Jurkat, Clone E6-1 (cell line): ENCODE data around the gene IGFBP1.

Experiments used
- DNase-seq: peaks from one replicate; pipeline ENCODE4 v3.0.0-alpha.2; 2011; ENCODE audit warnings: low read depth, low spot score
- H3K4me3 ChIP-seq: 2 replicates; pipeline ENCODE4 v1.5.1; 2011; ENCODE audit warnings: mild to moderate bottlenecking, low read length, control low read depth, moderate library complexity

The IGFBP1 gene

DNA sequence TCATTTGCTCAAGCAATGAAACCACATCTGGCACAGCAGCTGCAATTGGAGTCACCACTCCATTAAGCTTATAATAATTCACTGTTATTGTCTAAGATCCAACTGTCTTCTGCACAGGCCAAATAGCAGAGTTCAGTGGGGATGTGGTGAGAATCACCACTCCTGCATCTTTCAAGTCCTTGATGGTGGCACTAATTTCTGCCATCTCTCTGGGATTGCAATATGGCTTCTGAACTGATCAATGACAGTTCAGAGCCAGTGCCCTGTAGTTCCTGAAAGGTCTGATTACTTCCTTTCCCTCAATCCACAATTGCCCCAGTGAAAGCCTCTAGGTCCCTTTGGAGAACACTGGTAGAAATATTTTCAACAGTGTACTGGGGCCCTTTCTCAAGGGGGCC is 6.4 kb downstream of the IGFBP1 start:
- DNase-seq = no peak
- no peak overlapping the region for H3K4me3 ChIP-seq

DNA sequence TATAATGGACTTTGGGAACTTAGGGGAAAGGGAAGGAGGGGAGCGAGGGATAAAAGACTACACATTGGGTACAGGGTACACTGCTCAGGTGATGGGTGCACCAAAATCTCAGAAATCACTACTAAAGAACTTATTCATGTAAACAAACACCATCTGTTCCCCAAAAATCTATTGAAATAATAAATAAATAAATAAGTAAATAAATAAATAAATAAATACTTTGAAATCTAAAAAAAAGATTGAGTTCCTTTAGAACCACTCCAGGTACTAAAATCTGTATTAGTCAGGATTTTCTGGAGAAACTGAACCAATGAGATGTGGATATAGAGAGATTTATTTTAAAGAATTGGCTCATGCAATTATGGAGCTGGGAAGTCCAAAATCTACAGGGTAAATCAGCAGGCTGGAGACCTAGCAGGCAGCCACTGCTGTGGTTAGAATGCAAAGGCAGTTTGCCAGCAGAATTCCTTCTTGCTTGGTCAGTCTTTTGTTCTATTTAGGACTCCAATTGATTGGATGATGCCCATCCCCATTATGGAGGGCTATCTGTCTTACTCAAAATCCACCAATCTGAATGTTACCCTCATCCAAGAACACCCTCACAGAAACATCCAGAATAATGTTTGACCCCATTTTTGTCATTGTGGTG is 8.9 kb downstream of the IGFBP1 start:
- no peak overlapping the region for H3K4me3 ChIP-seq
- DNase-seq = no peak

DNA sequence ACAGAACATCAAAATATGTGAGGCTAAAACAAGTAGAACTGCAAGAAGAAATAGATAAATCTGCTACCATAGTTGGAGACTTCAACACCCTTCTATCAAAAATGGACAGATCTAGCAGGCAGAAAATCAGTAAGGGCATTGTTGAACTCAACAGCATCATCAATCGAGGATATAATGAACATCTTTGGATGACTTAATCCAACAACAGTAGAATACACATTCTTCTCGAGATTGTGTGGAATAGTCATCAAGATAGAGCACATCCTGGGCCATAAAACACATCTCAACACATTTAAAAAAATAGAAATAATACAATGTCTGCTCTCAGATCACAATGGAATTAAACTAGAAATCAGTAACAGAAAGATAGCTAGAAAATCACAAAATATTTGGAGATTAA is 9.9 kb downstream of the IGFBP1 start:
- DNase-seq = no peak
- no peak overlapping the region for H3K4me3 ChIP-seq

DNA sequence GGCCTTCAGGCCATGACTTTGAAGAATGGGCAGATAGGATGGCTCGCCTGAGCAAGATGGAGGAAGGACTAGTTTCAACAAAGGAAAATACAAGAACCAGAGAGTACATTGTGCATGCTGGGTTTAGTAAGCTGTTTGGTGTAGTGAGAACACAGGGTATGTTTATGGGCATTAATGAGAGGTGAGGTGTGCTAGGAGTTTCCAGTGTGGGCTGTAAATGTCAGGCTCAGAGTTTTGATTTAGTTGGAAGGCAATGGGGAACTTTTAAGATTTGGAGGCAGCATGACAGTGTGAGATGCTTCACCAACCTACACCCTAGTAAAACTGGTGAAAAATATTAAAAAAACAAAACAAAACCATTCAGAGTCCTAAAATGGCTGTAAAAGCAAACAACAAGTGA is 13.3 kb downstream of the IGFBP1 start:
- DNase-seq = no peak
- no peak overlapping the region for H3K4me3 ChIP-seq

DNA sequence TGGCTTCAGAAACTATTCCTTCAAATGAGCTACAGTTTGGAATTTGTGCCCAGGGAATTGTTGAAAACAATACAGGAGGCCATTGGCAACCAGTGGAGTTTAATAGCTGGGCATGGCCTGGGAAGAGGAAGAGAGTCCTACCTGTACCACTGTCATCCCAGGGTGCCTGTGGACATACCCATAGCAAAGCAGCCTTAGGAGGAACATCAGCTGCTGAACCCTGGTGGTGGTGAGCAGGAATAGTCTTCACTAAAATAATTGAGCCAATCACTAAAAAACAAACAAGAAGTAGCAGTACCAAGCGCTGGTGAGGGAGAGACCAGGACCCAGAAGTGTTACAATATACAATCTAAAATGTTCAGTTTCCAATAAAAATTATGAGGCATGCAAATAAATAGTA is 14.5 kb downstream of the IGFBP1 start:
- H3K4me3 ChIP-seq = no peak overlapping the region

DNA sequence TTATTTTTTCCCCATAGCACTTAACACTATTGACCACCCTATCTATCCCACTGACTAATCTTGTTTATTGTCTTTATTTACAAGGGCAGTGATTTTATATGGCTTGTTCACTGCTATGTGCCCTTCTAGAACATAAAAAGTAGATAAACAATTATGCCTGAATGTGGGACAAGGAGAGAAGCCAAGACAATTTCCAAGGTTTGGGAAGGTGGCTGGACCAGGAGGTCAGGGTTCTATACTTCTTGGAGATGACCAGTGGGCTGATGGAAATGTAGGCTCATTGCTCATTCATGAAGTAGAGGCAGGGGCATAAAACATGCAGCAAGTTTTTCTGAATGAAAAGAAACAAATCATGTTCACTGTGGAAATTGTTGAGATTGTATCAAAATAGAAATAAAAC is 21.3 kb downstream of the IGFBP1 start:
- H3K4me3 ChIP-seq = no peak overlapping the region
- DNase-seq = no peak

More for the DNA sequence above, 14.5 kb downstream of the IGFBP1 start:
- no peak for DNase-seq

DNA sequence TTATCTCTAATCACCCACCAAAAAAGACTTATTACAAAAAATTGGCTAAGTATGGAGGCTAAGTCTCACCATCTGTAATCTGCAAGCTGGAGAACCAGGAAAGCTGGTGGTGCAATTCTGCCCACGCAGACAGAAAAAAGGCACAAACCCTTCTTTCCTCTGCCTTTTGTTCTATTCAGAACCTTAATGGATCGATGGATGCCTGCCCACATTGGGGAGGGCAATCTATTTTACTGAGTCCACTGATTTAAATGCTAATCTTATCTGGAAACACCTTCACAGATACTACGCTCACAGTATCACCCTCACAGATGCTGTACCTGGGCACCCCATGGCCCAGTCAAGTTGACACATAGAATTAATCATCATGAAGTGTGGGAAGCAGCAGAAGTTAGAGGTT is 22.6 kb downstream of the IGFBP1 start:
- DNase-seq = no peak
- H3K4me3 ChIP-seq = no peak overlapping the region

DNA sequence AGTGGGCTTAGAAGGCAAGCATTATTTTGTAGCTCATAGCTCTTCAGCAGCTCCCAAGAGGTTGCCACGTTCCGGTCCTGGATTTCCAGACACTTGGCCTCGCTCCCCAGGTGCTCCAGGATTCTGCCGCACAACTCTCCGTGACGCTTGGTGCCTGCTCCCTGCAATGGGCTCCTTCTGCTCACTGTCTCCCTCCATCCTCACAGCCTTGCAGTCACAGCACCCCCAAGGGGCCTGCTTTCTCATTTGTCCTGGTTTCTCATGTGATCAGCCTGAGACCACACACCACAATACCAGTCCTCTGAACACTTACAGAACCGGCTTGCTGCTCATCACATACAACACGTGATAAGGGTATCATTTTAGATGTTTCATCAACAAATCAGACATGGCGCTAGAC is 23.0 kb downstream of the IGFBP1 start:
- H3K4me3 ChIP-seq = no peak overlapping the region
- no peak for DNase-seq

DNA sequence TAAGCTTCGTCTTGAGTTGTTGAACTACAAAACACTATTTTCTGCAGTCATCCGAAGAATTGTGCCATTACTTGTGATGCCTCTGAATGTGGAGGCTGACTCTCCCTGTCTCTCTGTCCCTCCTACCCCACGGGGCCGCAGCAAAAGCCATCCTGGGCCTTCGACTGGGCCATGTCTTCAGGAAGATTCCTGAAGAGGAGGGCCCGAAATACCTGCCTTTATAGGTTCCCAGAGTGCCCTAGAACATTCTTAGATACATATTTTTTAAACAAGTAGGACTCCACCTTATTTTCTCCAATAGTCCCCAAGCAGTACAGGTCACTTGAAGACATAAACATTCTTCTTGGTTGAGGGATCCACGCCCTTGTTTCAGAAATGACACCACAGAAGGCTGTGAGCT is 24.7 kb downstream of the IGFBP1 start:
- H3K4me3 ChIP-seq = no peak overlapping the region

DNA sequence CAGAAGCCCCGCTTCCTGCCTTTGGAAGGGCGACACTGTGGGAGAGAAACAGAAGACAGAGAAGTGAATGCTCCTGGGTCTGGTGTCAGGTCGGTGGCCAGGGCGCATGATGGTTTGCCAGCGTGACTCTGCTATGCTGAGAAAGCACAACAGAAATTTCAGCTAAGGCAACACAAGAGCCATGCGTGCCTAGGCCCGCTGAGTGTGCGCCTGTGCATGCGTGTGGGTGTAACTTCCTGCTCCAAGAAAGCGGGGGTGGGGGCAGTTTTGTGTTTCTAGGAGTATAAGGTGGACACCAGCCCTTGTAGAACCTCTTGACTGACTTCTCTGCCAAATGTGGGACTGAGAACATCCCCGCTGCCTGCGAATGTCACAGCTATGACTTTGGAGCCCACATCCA is 26.6 kb downstream of the IGFBP1 start:
- DNase-seq = no peak
- no peak overlapping the region for H3K4me3 ChIP-seq

More for the DNA sequence above, 24.7 kb downstream of the IGFBP1 start:
- DNase-seq = no peak

DNA sequence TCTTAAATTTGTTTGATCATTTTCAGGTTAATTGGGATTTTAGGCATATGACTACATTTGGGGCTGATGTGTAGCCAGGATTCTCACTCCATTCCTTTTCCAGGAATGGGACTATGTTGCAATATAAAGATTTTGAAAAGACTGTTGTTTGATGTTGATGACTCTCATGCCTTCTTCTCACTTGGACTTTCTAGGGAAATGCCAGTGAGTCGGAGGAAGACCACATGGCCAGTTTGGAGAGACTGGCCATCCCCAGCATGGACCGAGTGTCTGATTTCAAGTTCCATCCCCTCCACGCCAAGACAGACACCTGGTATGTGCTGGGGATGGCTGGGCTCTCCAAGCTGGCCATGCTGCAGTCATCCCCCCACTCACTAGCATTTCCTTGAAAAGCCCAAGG is 27.3 kb downstream of the IGFBP1 start:
- H3K4me3 ChIP-seq = no peak overlapping the region
- no peak for DNase-seq

DNA sequence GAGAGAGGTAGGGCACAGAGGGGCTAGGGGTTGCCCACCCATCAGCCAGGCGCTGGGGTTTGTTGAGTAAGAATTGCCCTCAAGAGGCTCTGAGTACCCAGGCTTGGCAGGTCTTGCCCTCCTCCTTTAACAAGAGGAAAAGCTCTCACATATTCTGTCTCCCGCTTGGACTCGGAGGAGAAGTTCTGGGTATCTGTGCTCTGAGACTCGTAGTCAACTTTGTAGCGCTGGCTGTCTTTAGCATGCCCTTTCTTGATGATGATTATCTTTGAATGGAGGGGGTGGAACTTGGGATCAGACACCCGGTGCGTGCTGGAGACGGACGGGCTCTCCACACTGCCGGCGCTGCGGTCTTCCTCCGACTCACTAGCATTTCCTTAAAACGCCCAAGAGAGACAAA is 28.8 kb downstream of the IGFBP1 start:
- DNase-seq = no peak
- H3K4me3 ChIP-seq = no peak overlapping the region

DNA sequence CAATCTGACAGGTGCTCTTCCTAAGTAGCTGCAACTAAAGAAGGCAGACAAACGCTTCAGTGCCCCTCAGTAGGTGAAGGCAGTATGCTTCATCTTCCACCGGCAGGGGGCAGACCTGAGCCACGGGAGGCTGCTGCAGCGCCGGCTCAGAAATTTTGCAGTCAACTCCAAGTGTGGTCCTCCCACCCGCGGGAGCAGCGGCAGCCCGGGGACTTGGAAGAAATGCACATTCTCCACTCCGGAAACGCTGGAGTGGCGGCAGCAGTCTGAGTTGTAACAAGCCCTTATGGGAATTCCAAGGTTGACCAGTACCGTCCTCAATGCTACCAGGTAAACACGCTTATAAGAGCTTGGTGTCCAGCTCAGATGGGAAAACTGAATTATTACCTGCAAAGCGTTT is 29.4 kb downstream of the IGFBP1 start:
- peak; percentile 39 for DNase-seq
- no peak overlapping the region for H3K4me3 ChIP-seq

DNA sequence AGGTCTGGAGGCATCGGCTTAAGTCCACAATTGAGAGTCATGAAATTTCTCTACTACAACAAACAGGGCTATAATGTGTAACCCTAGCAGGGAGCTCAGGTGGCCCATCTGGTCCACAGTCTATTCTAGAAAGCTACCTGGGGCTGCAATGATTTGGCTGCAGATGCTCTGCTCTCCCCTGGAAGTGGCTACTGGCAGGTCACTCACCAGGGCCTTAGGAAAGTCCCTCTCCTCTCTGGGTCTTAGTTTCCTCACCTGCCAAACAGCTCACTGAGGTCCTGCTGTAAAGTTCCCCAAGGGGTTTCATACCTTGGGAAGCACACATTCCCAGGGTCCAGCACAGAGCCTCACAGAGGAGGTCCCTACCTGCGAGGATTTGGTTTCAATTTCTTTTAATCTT is 30.3 kb downstream of the IGFBP1 start:
- H3K4me3 ChIP-seq = no peak overlapping the region
- DNase-seq = no peak

DNA sequence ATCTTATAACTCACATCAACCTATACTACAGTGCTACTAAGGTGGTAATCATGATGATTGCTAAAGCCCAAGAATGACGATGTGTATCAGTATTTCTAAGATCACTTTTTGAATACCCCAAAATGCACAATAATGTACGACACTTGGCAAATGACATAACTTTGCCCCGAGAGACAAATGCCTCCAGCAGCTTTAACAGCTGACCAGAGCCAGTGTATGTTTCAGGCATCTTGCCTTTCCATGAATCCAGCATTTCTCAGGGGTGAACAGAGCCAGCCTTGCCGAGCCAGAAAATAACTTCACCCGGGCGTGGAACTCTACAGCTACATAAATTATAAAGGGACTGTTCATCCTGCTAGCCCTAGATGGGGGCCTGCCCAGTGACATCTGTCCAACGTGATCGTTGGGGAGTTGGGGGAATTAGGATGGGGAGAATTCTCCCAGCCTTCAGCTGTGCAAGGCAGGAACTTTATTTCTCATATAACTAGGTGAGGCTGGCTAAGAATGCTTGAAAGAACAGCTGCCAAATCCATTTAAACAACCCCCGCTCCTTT is 31.0 kb downstream of the IGFBP1 start:
- no peak overlapping the region for H3K4me3 ChIP-seq
- DNase-seq = no peak

DNA sequence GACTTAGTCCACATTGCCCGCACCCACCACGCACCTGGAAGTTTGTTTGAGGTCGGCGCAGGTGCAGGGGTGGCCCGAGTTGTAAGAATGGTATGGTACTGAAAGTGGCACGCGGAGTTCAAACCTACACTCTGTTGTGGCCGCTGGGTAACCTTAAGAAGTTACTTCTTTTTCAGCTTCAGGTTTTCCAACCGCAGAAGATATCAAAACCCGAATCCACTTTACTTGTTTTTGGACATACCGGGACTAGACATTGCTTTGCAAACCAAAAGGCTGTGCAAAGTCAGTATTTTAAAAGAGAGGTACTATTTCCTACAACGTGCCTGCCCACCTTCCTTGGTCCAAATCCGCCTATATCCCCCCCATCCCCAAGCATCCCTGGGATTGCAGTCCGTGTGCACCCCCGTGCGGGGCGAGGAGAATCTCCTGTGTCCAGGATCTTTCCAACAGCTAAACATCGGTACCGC is 31.7 kb downstream of the IGFBP1 start:
- no peak for DNase-seq

DNA sequence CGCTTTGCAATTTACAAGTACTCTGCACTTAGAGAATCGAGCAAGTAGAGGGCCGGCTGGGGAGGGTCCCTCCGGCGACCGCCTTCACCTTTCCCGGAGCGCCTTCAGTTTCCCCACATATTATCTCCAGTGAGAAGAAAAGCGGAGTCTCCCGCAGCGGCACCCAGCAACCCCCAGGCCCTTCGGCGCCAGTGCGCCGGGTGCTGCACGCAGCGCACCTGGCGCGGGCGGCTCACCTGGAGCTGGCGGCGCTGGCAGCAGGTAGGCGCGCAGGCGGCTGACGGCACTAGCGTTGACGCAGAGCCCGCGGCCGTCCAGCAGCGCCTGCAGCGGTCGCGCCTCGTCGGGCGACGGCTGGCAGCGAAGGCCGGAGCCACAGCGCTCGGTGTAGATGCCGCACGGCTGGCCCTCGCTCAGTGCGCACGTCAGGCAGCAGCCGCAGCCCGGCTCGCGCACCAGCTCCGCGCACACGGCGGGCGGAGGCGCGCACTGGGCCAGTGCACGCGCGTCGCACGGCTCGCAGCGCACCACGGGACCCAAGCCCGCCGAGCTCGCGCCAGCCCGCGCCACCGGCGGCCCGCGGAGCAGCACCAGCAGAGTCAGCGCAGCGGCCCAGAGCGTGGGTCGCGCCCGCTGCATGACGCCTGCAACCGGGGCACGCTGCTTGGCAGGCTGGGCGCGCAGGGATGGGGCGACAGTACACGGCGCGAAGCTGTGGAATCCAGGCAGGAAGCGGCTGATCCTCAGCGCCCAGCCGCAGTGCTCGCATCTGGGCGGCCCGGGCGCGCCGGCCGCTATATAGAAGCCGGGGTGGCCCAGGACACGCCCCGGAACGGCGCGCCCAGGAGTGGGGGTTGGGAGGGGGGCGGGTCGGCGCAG is 32.5 kb downstream of the IGFBP1 start, which contains the start of gene IGFBP3:
Gene IGFBP3, minus strand, starts transcription at position 771 of the 879 bp plus-strand sequence. Its CDS starts 132 bp downstream, at position 639.
- no peak for DNase-seq
- no peak within 1 kb of the TSS for H3K4me3 ChIP-seq

More for the DNA sequence above, 31.7 kb downstream of the IGFBP1 start:
- H3K4me3 ChIP-seq = no peak overlapping the region

DNA sequence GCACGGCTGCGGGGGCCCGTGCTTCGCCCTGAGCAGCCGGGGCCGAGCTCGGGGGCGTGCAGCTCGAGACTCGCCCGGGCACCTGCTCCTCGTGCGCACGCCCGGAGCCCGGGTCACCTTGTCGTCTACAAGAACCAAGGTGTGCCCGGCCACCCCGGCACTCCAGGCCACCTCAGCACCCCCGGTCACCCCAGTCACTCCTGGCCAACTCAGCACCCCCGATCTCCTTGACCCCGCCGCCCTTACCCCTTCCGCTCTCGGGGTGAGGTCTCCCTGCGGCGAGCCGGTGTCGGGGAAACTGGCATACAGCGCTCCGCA is 33.1 kb downstream of the IGFBP1 start:
- no peak overlapping the region for H3K4me3 ChIP-seq
- no peak for DNase-seq

DNA sequence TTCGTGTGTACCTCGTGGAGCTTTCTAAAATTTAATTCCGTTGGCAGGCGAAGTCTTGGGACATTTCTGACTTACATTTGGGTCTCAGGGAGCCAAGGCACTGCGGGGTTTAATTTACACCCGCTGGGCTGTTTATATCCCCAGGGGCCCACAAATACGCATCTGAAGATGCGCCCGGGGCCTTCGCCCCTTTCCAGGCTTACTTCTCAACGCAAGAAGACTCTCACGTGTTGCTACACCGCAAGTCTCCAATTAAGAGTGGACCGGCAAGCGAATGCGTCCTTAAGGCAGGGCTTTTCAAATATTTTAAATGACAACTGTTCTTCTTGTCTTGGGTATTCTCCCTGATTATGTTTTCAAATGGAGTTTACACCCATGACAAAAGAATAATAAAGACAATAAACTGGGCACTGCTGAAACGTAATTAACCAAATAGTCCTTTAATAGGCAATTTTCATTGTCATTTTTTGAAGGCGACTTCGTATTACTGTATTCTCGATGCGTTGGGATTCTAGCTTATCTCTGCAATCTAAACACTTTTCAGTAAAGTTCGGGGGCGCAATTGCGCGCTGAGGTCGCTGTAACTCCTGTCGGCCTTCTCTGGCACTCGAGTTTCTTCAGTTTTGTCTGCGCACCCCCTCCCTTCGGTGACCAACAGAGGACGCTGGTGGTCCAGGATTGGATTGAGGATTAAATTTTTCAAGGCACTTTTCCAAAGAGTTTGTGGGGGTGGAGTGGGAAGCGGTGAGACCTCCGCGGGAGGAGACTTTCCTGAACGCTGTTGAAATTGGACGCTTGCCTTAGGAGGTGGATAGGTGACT is 33.6 kb downstream of the IGFBP1 start:
- H3K4me3 ChIP-seq = no peak overlapping the region
- no peak for DNase-seq

DNA sequence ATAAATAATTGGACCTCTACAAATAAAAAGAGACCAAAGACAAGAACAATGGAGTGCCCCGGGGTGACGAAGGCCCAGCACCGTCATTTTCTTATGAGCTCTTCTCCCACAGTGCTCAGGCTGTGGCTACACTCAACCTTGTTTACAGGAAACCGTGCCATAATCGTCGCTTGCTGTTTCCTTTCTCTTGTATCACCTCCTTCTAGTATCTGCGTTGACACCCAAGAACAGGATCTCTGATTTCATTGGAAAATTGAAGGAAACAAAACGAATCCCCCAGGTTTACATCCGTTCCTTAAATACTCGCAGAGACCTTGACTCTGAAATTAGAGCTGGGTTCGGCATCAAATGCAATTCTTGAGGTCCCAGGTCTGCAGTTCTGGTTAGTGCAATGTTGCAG is 34.5 kb downstream of the IGFBP1 start:
- no peak overlapping the region for H3K4me3 ChIP-seq

More for the DNA sequence above, 34.5 kb downstream of the IGFBP1 start:
- no peak for DNase-seq
